WTC11 (cell line): ENCODE results near the gene MAGEB10. TPM values are rescaled to one million over a fixed set of nuclear protein-coding genes. Genes with fewer than 3 reads are reported as not detected.

Experiments
- ATAC-seq: fragments of 200-7000 bp; cut with Tn5 transposase; 2 replicates; pipeline ENCODE4 v1.10.0; 2021; ENCODE audit warnings: mild to moderate bottlenecking, moderate library complexity
- CTCF ChIA-PET: fragments of 300-600 bp; sonication (Branson Sonifier 250); formaldehyde crosslinking; loops from one replicate; lab custom pipeline; 2021; ENCODE audit warnings: antibody characterized with exemption; lab: Charles Lee
- POLR2A ChIA-PET: fragments of 350-600 bp; sonication (Branson Sonifier 250); formaldehyde crosslinking; loops from one replicate; lab custom pipeline; 2021; ENCODE audit warnings: antibody characterized with exemption; lab: Charles Lee
- DNase-seq: peaks from one replicate; pipeline ENCODE4 v3.0.0; 2021; ENCODE audit warnings: low spot score
- H3K27ac Mint-ChIP-seq: 2 replicates; pipeline ENCODE4 v1.8.0; 2021; ENCODE audit warnings: mixed read lengths
- H3K27me3 Mint-ChIP-seq: 2 replicates; pipeline ENCODE4 v1.8.0; 2021; ENCODE audit warnings: low read depth, mild to moderate bottlenecking, moderate library complexity, mixed read lengths
- H3K36me3 Mint-ChIP-seq: 2 replicates; pipeline ENCODE4 v1.8.0; 2021; ENCODE audit warnings: mixed read lengths
- H3K4me1 Mint-ChIP-seq: 2 replicates; pipeline ENCODE4 v1.8.0; 2022; ENCODE audit warnings: mixed read lengths
- H3K4me3 Mint-ChIP-seq: 2 replicates; pipeline ENCODE4 v1.8.0; 2021; ENCODE audit warnings: mild to moderate bottlenecking, moderate library complexity, mixed read lengths
- H3K9me3 Mint-ChIP-seq: 2 replicates; pipeline ENCODE4 v1.8.0; 2021; ENCODE audit warnings: mixed read lengths
- CREM ChIP-seq: sonication (generic); formaldehyde crosslinking; IDR thresholded peaks from 2 replicates; pipeline ENCODE4 v1.8.1; 2022; ENCODE audit warnings: mild to moderate bottlenecking, missing genetic modification reagents, moderate library complexity
- ETV6 ChIP-seq: sonication (generic); formaldehyde crosslinking; IDR thresholded peaks from 2 replicates; pipeline ENCODE4 v1.8.1; 2022; ENCODE audit warnings: mild to moderate bottlenecking, missing genetic modification reagents
- FOXP1 ChIP-seq: sonication (generic); formaldehyde crosslinking; IDR thresholded peaks from 2 replicates; pipeline ENCODE4 v1.8.0; 2022; ENCODE audit warnings: missing genetic modification reagents, mild to moderate bottlenecking, moderate library complexity, borderline replicate concordance
- GTF2I ChIP-seq: fragments of 250-450 bp; sonication (Bioruptor Pico); conservative IDR thresholded peaks from 2 replicates; pipeline ENCODE4 v1.4.0; 2021; ENCODE audit warnings: mild to moderate bottlenecking
- IRF2 ChIP-seq: sonication (generic); formaldehyde crosslinking; IDR thresholded peaks from 2 replicates; pipeline ENCODE4 v1.8.0; 2022; ENCODE audit warnings: low read depth, missing genetic modification reagents, borderline replicate concordance
- MYBL2 ChIP-seq: sonication (generic); formaldehyde crosslinking; IDR thresholded peaks from 2 replicates; pipeline ENCODE4 v1.8.1; 2023; ENCODE audit warnings: mild to moderate bottlenecking, moderate library complexity, missing genetic modification reagents
- NR1H2 ChIP-seq: sonication (generic); formaldehyde crosslinking; IDR thresholded peaks from 2 replicates; pipeline ENCODE4 v1.9.0; 2021; ENCODE audit warnings: mild to moderate bottlenecking, moderate library complexity, missing genetic modification reagents
- NR2C2 ChIP-seq: sonication (generic); formaldehyde crosslinking; IDR thresholded peaks from 2 replicates; pipeline ENCODE4 v1.8.0; 2022; ENCODE audit warnings: mild to moderate bottlenecking, missing genetic modification reagents
- NR3C1 ChIP-seq: sonication (generic); formaldehyde crosslinking; conservative IDR thresholded peaks from 2 replicates; pipeline ENCODE4 v1.8.1; 2023; ENCODE audit warnings: low read depth, mild to moderate bottlenecking, missing genetic modification reagents
- PRRX2 ChIP-seq: fragments of 250-450 bp; sonication (Bioruptor Pico); IDR thresholded peaks from 2 replicates; pipeline ENCODE4 v1.8.0; 2021; ENCODE audit warnings: mild to moderate bottlenecking
- RORB ChIP-seq: fragments of 250-450 bp; sonication (Bioruptor Pico); IDR thresholded peaks from 2 replicates; pipeline ENCODE4 v1.9.0; 2021; ENCODE audit warnings: mild to moderate bottlenecking
- SMAD4 ChIP-seq: sonication (generic); formaldehyde crosslinking; IDR thresholded peaks from 2 replicates; pipeline ENCODE4 v1.8.0; 2022; ENCODE audit warnings: mild to moderate bottlenecking, missing genetic modification reagents
- SP1 ChIP-seq: sonication (generic); formaldehyde crosslinking; conservative IDR thresholded peaks from 2 replicates; pipeline ENCODE4 v1.8.1; 2022; ENCODE audit warnings: missing genetic modification reagents
- TEAD4 ChIP-seq: sonication (generic); formaldehyde crosslinking; IDR thresholded peaks from 2 replicates; pipeline ENCODE4 v1.8.0; 2022; ENCODE audit warnings: mild to moderate bottlenecking, missing genetic modification reagents
- ZNF219 ChIP-seq: sonication (generic); formaldehyde crosslinking; IDR thresholded peaks from 2 replicates; pipeline ENCODE4 v1.8.0; 2023; ENCODE audit warnings: missing genetic modification reagents, mild to moderate bottlenecking, borderline replicate concordance
- total RNA-seq: library from RNA; stranded (reverse); gene quantifications from 3 replicates; pipeline ENCODE4 v1.2.3, GENCODE V29; 2021
- TF ChIP-seq, protein P1 (sequence below): sonication (generic); formaldehyde crosslinking; IDR thresholded peaks from 2 replicates; pipeline ENCODE4 v1.8.1; 2023; ENCODE audit warnings: mild to moderate bottlenecking, missing genetic modification reagents
- TF ChIP-seq, protein P2 (sequence below): sonication (generic); formaldehyde crosslinking; IDR thresholded peaks from 2 replicates; pipeline ENCODE4 v1.8.0; 2022; ENCODE audit warnings: mild to moderate bottlenecking, missing genetic modification reagents
- TF ChIP-seq, protein P3 (sequence below): fragments of 250-450 bp; sonication (Bioruptor Pico); IDR thresholded peaks from 2 replicates; pipeline ENCODE4 v1.9.0; 2021; ENCODE audit warnings: mild to moderate bottlenecking, borderline replicate concordance
- TF ChIP-seq, protein P4 (sequence below): sonication (generic); formaldehyde crosslinking; IDR thresholded peaks from 2 replicates; pipeline ENCODE4 v1.8.1; 2023; ENCODE audit warnings: mild to moderate bottlenecking, missing genetic modification reagents, borderline replicate concordance
- TF ChIP-seq, protein P5 (sequence below): fragments of 200-600 bp; IDR thresholded peaks from 2 replicates; pipeline ENCODE4 v1.8.0; 2022; ENCODE audit warnings: antibody characterized with exemption

MAGEB10 gene
- total RNA-seq, 1 experiment from 2014 or later: not detected

DNA sequence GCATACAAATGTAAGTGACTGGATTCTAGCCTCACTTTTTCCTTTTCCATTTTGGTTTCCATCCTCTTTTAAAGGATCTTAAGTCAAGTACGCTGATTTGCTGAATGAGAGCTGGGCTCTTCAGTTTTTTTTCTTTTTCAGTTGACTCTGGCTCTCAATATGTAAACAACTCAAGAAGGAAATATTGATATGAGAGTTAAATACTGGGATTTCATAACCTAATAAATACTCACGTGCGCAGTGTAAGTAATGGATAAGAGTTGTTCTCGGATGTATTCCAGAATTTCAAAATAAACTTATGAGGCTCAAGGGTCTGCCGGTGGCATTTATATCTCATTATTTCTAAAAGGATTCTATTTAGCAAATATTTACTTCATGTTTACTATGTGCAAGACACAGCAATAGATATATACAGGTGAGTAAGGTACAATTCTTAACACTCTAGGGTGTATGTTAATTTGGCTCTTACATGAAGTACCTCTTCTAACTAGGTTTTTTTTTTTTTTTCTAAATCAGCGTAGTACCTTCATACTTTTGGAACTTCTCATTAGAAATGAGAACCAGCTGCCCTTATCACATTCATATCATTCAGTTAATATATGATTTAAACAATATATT, 11.0 kb upstream of the MAGEB10 start:
- Mint-ChIP-seq H3K36me3 (no peaks in the 10 kb centered on the region), H3K4me1 (no peaks in the 10 kb centered on the region), H3K4me3 (no peak overlapping the region), H3K27ac (no peak overlapping the region), H3K27me3 (no peaks in the 10 kb centered on the region), H3K9me3 (no peaks in the 10 kb centered on the region)
- ChIA-PET POLR2A (no interaction called here), CTCF (no interaction called here)
- DNase-seq: no peak
- no peak for ATAC-seq
- TF ChIP-seq IRF2 (no peak), ZNF219 (CRISPR knock-in tag) (no peak), ETV6 (CRISPR knock-in tag) (no peak), NR3C1 (CRISPR knock-in tag) (no peak), FOXP1 (CRISPR knock-in tag) (no peak)
- TF ChIP-seq, protein P1, sequence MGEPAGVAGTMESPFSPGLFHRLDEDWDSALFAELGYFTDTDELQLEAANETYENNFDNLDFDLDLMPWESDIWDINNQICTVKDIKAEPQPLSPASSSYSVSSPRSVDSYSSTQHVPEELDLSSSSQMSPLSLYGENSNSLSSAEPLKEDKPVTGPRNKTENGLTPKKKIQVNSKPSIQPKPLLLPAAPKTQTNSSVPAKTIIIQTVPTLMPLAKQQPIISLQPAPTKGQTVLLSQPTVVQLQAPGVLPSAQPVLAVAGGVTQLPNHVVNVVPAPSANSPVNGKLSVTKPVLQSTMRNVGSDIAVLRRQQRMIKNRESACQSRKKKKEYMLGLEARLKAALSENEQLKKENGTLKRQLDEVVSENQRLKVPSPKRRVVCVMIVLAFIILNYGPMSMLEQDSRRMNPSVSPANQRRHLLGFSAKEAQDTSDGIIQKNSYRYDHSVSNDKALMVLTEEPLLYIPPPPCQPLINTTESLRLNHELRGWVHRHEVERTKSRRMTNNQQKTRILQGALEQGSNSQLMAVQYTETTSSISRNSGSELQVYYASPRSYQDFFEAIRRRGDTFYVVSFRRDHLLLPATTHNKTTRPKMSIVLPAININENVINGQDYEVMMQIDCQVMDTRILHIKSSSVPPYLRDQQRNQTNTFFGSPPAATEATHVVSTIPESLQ (CRISPR knock-in tag): no peak

DNA sequence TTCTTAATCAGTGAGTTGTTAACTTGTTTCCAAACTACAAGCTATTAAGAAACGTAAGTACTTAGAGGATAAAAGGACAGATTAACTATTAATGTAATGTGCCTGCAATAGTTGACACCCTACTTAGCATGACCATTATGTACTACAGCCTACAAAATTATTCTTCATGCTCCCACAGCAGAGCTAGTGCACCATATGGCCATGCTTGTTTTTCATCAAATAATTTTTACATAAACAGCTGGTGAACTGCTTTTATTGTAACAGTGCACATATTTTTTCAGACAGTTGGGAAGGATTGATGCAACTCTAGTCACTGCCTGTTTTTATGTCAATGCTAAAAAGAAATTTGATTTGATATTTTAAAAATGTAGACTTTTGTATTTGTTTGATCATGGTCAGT, 10.2 kb upstream of the MAGEB10 start:
- H3K27ac Mint-ChIP-seq: no peak overlapping the region
- no peak overlapping the region for H3K4me3 Mint-ChIP-seq
- DNase-seq: no peak
- CTCF ChIA-PET: no interaction called here
- no peaks in the 10 kb centered on the region for H3K36me3 Mint-ChIP-seq
- POLR2A ChIA-PET: no interaction called here
- no peaks in the 10 kb centered on the region for H3K9me3 Mint-ChIP-seq
- ATAC-seq: no peak
- H3K4me1 Mint-ChIP-seq: no peaks in the 10 kb centered on the region
- TF ChIP-seq, protein P2, sequence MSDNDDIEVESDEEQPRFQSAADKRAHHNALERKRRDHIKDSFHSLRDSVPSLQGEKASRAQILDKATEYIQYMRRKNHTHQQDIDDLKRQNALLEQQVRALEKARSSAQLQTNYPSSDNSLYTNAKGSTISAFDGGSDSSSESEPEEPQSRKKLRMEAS: no peak
- TF ChIP-seq GTF2I (CRISPR knock-in tag) (no peak), FOXP1 (CRISPR knock-in tag) (no peak)
- no peaks in the 10 kb centered on the region for H3K27me3 Mint-ChIP-seq

DNA sequence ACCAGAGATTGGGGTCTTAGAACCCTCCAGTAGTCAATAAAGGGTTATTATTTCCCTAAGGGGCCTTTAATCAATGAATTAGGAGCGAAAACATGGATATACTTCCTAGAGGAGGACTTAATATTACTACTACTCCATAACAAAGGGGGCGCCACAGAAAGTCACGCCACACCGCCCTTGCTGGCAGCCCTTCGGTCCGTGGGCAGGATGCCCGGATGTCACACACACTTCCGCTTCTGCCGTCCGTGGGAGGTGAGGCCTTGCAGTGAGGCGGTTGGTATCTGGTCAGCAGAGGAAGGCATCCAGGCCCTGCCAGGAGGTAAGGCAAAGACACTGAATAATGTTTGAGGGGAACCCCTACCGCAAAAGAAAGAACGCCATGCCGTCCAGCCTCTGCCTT, 436 bp downstream of the MAGEB10 start:
- POLR2A ChIA-PET: no interaction called here
- Mint-ChIP-seq H3K9me3 (no peaks in the 10 kb centered on the region), H3K27ac (no peak overlapping the region), H3K4me1 (no peaks in the 10 kb centered on the region), H3K4me3 (no peak overlapping the region), H3K27me3 (no peaks in the 10 kb centered on the region), H3K36me3 (no peaks in the 10 kb centered on the region)
- CTCF ChIA-PET: no interaction called here
- ATAC-seq: no peak
- no peak for DNase-seq
- no peak for TF ChIP-seq TEAD4 (CRISPR knock-in tag)
- no peak for TF ChIP-seq ETV6 (CRISPR knock-in tag)
- TF ChIP-seq SP1 (CRISPR knock-in tag): no peak
- TF ChIP-seq, protein P3, sequence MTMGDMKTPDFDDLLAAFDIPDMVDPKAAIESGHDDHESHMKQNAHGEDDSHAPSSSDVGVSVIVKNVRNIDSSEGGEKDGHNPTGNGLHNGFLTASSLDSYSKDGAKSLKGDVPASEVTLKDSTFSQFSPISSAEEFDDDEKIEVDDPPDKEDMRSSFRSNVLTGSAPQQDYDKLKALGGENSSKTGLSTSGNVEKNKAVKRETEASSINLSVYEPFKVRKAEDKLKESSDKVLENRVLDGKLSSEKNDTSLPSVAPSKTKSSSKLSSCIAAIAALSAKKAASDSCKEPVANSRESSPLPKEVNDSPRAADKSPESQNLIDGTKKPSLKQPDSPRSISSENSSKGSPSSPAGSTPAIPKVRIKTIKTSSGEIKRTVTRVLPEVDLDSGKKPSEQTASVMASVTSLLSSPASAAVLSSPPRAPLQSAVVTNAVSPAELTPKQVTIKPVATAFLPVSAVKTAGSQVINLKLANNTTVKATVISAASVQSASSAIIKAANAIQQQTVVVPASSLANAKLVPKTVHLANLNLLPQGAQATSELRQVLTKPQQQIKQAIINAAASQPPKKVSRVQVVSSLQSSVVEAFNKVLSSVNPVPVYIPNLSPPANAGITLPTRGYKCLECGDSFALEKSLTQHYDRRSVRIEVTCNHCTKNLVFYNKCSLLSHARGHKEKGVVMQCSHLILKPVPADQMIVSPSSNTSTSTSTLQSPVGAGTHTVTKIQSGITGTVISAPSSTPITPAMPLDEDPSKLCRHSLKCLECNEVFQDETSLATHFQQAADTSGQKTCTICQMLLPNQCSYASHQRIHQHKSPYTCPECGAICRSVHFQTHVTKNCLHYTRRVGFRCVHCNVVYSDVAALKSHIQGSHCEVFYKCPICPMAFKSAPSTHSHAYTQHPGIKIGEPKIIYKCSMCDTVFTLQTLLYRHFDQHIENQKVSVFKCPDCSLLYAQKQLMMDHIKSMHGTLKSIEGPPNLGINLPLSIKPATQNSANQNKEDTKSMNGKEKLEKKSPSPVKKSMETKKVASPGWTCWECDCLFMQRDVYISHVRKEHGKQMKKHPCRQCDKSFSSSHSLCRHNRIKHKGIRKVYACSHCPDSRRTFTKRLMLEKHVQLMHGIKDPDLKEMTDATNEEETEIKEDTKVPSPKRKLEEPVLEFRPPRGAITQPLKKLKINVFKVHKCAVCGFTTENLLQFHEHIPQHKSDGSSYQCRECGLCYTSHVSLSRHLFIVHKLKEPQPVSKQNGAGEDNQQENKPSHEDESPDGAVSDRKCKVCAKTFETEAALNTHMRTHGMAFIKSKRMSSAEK (CRISPR knock-in tag): no peak
- no peak for TF ChIP-seq MYBL2 (CRISPR knock-in tag)
- no peak for TF ChIP-seq SMAD4 (CRISPR knock-in tag)
- TF ChIP-seq CREM (CRISPR knock-in tag): no peak
- TF ChIP-seq RORB (CRISPR knock-in tag): no peak
- TF ChIP-seq NR1H2 (CRISPR knock-in tag): no peak
- TF ChIP-seq, protein P4, sequence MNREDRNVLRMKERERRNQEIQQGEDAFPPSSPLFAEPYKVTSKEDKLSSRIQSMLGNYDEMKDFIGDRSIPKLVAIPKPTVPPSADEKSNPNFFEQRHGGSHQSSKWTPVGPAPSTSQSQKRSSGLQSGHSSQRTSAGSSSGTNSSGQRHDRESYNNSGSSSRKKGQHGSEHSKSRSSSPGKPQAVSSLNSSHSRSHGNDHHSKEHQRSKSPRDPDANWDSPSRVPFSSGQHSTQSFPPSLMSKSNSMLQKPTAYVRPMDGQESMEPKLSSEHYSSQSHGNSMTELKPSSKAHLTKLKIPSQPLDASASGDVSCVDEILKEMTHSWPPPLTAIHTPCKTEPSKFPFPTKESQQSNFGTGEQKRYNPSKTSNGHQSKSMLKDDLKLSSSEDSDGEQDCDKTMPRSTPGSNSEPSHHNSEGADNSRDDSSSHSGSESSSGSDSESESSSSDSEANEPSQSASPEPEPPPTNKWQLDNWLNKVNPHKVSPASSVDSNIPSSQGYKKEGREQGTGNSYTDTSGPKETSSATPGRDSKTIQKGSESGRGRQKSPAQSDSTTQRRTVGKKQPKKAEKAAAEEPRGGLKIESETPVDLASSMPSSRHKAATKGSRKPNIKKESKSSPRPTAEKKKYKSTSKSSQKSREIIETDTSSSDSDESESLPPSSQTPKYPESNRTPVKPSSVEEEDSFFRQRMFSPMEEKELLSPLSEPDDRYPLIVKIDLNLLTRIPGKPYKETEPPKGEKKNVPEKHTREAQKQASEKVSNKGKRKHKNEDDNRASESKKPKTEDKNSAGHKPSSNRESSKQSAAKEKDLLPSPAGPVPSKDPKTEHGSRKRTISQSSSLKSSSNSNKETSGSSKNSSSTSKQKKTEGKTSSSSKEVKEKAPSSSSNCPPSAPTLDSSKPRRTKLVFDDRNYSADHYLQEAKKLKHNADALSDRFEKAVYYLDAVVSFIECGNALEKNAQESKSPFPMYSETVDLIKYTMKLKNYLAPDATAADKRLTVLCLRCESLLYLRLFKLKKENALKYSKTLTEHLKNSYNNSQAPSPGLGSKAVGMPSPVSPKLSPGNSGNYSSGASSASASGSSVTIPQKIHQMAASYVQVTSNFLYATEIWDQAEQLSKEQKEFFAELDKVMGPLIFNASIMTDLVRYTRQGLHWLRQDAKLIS (CRISPR knock-in tag): no peak
- TF ChIP-seq NR2C2 (CRISPR knock-in tag): no peak
- no peak for TF ChIP-seq PRRX2 (CRISPR knock-in tag)
- TF ChIP-seq, protein P5, sequence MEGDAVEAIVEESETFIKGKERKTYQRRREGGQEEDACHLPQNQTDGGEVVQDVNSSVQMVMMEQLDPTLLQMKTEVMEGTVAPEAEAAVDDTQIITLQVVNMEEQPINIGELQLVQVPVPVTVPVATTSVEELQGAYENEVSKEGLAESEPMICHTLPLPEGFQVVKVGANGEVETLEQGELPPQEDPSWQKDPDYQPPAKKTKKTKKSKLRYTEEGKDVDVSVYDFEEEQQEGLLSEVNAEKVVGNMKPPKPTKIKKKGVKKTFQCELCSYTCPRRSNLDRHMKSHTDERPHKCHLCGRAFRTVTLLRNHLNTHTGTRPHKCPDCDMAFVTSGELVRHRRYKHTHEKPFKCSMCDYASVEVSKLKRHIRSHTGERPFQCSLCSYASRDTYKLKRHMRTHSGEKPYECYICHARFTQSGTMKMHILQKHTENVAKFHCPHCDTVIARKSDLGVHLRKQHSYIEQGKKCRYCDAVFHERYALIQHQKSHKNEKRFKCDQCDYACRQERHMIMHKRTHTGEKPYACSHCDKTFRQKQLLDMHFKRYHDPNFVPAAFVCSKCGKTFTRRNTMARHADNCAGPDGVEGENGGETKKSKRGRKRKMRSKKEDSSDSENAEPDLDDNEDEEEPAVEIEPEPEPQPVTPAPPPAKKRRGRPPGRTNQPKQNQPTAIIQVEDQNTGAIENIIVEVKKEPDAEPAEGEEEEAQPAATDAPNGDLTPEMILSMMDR: no peak
